Natural killer cell (primary cell): ENCODE data around the gene MCCC2. TPM values are rescaled to one million over a fixed set of nuclear protein-coding genes. Genes with fewer than 3 reads are reported as not detected.

Experiments
- ATAC-seq, 3 donors: fragments of 150-1000 bp in 2 of 3; fragments of 200-7000 bp in 1 of 3; cut with Tn5 transposase; 1 replicate in 1 of 3; 2 replicates in 2 of 3; pipeline ENCODE4 v1.10.0; 2021; ENCODE audit warnings: mild to moderate bottlenecking in 2 of 3, moderate library complexity in 2 of 3
- DNase-seq, 2 donors: peaks; one replicate each; pipeline versions ENCODE4 v3.0.0 to v3.0.0-alpha.2; 2013 to 2021; ENCODE audit warnings: mixed read lengths in 1 of 2
- H3K27ac ChIP-seq: one replicate; pipeline ENCODE4 v1.5.1; 2013; ENCODE audit warnings: mild to moderate bottlenecking, low read length
- H3K27me3 ChIP-seq: one replicate; pipeline ENCODE4 v1.6.1; 2013; ENCODE audit warnings: low read length; ENCODE audit not compliant: control insufficient read depth, insufficient read depth
- H3K36me3 ChIP-seq: one replicate; pipeline ENCODE4 v1.6.1; 2013; ENCODE audit warnings: low read length; ENCODE audit not compliant: control insufficient read depth, insufficient read depth
- H3K4me1 ChIP-seq: one replicate; pipeline ENCODE4 v1.6.1; 2013; ENCODE audit warnings: low read length; ENCODE audit not compliant: control insufficient read depth, insufficient read depth
- H3K4me3 ChIP-seq: one replicate; pipeline ENCODE4 v1.5.1; 2013; ENCODE audit warnings: low read length
- H3K9me3 ChIP-seq: one replicate; pipeline ENCODE4 v1.6.1; 2013; ENCODE audit warnings: low read length; ENCODE audit not compliant: control insufficient read depth, insufficient read depth
- H3K27ac Mint-ChIP-seq, 2 donors: one replicate each; pipeline ENCODE4 v1.8.0; 2022; ENCODE audit warnings: mild to moderate bottlenecking in 2 of 2, mixed read lengths in 2 of 2, moderate library complexity in 1 of 2
- H3K27me3 Mint-ChIP-seq, 2 donors: one replicate each; pipeline ENCODE4 v1.8.0; 2022; ENCODE audit warnings: low read depth in 2 of 2, mixed read lengths in 2 of 2
- H3K36me3 Mint-ChIP-seq: one replicate; pipeline ENCODE4 v1.8.0; 2022; ENCODE audit warnings: mixed read lengths
- H3K4me1 Mint-ChIP-seq, 2 donors: one replicate each; pipeline ENCODE4 v1.8.0; 2022; ENCODE audit warnings: mixed read lengths in 2 of 2
- H3K4me3 Mint-ChIP-seq: one replicate; pipeline ENCODE4 v1.8.0; 2022; ENCODE audit warnings: mild to moderate bottlenecking, moderate library complexity, mixed read lengths
- H3K9me3 Mint-ChIP-seq, 2 donors: one replicate each; pipeline ENCODE4 v1.8.0; 2022; ENCODE audit warnings: mixed read lengths in 2 of 2
- WGBS: methylation state at CpG from one replicate; pipeline ENCODE4 v1.1.7; 2013; ENCODE audit warnings: missing lambda C conversion rate; ENCODE audit not compliant: insufficient coverage; 5-methylcytosine and 5-hydroxymethylcytosine counted together
- intact Hi-C: fragments of 100-400 bp; cut with micrococcal nuclease; formaldehyde crosslinking; loops from one replicate; pipeline ENCODE4 v1.14.2; 2022
- total RNA-seq, 4 donors: library from RNA; stranded (reverse); fragments of 120-200 nt in 1 of 4; gene quantifications; one replicate each; pipeline versions ENCODE4 v1.2.3 to v1.2.4, GENCODE V29; 2013 to 2022
- TF ChIP-seq, protein P1 (sequence below): fragments of 200-600 bp; IDR thresholded peaks from one replicate; pipeline ENCODE4 v1.8.0; 2022; ENCODE audit warnings: antibody characterized with exemption

Gene MCCC2
- total RNA-seq, 3 donors from 2014 or later (not counting 1 experiment from before 2014, with no cell fraction given): 23.3 to 35.2 (median 32.5) TPM

DNA sequence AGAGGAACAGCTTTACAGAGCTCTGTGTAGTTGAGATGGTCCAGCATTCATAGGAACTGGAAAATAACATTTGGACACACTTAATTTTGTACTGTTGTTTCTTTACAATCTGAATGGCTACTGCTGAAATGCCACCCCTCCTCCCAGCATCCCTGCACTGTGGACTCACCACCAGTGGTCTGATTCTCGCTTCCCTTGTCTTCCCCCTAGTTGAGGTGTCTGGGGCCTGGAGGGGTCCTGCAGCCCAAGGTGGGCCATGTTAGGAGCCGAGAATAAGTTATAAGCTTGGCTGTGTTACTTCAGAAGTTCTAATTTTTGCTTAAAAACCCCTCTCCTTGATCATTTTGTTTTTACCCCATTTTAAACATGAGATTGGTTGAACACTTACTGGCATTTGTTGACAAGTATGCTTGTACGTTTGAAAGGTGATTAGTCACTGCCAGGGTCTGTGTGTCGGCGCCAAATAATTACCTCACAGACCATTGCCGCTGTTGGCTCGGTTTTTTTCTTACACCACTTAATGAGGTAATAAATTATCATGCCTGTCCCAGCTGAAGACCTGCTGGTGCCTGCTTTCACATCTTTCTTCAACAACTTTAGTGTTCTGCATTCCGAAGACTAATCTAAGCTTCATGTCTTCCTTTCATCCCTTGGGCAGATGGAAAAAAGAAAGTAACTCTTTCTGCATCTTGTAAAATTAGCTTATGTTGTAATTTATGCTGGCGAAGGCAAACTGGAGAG, 65.8 kb downstream of the MCCC2 start:
- Histone ChIP-seq H3K9me3 (no peaks in the 10 kb centered on the region), H3K36me3 (peaks cover 63% of the 10 kb centered on the region), H3K4me3 (no peak overlapping the region), H3K27me3 (no peaks in the 10 kb centered on the region), H3K27ac (no peak overlapping the region), H3K4me1 (no peaks in the 10 kb centered on the region)
- 80% methylated on average over 9 of the region's 9 CpGs for WGBS
- intact Hi-C loops: no loop called here
- no peak overlapping the region for H3K4me3 Mint-ChIP-seq
- H3K36me3 Mint-ChIP-seq: peaks cover 28% of the 10 kb centered on the region
- H3K9me3 Mint-ChIP-seq: no peaks in the 10 kb centered on the region
- H3K4me1 Mint-ChIP-seq: peaks cover 0 to 5% of the 10 kb centered on the region in 2 donors
- no peak for ATAC-seq
- DNase-seq: no peak
- TF ChIP-seq, protein P1, sequence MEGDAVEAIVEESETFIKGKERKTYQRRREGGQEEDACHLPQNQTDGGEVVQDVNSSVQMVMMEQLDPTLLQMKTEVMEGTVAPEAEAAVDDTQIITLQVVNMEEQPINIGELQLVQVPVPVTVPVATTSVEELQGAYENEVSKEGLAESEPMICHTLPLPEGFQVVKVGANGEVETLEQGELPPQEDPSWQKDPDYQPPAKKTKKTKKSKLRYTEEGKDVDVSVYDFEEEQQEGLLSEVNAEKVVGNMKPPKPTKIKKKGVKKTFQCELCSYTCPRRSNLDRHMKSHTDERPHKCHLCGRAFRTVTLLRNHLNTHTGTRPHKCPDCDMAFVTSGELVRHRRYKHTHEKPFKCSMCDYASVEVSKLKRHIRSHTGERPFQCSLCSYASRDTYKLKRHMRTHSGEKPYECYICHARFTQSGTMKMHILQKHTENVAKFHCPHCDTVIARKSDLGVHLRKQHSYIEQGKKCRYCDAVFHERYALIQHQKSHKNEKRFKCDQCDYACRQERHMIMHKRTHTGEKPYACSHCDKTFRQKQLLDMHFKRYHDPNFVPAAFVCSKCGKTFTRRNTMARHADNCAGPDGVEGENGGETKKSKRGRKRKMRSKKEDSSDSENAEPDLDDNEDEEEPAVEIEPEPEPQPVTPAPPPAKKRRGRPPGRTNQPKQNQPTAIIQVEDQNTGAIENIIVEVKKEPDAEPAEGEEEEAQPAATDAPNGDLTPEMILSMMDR: no peak
- H3K27ac Mint-ChIP-seq: peak overlapping the region in 1 of 2 donors; percentile 54
- no peaks in the 10 kb centered on the region for H3K27me3 Mint-ChIP-seq

DNA sequence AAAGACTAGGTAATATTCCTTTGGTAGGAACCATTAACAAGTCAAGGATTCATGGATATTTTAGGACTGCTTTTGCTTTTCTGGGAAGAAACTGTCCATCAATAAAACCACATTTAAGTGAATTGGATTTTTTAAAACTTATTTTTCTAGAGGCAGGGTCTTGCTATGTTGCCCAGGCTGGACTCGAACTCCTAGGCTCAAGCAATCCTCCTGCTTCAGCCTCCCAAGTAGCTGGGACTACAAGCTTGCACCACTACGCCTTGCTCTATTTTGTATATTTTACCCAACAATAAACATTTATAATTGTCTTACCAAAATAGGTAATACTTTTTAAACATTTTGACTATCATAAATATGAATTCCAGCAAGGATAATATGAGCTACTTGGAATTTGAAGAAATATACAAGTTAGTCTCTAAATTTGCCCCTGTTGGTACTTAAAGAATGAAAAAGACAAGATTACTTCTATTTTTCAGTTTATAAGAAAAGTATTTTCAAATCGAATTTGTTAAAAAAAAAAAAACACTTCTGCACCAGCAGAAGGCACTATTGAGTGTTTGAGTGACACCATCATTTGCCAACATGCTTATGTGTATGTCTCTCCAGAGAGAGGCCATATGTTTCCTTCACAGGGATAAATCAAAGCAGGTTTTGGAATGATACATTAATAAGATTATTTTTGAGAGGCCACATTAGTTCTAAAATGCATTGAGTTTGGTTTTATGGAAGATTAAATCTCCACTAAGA, 71.9 kb downstream of the MCCC2 start:
- DNase-seq (no peak), ATAC-seq (no peak)
- no peaks in the 10 kb centered on the region for H3K27me3 Mint-ChIP-seq
- H3K36me3 Mint-ChIP-seq: peaks cover 11% of the 10 kb centered on the region
- peaks cover 27% of the 10 kb centered on the region for H3K36me3 ChIP-seq
- H3K27me3 ChIP-seq: no peaks in the 10 kb centered on the region
- intact Hi-C loops: no loop called here
- H3K9me3 Mint-ChIP-seq: no peaks in the 10 kb centered on the region
- no peak overlapping the region for H3K4me3 Mint-ChIP-seq
- no peaks in the 10 kb centered on the region for H3K9me3 ChIP-seq
- H3K27ac ChIP-seq: no peak overlapping the region
- no peaks in the 10 kb centered on the region for H3K4me1 Mint-ChIP-seq
- H3K4me1 ChIP-seq: no peaks in the 10 kb centered on the region
- WGBS: 100% methylated on average over 1 of the region's 3 CpGs
- TF ChIP-seq, protein P1: no peak
- H3K4me3 ChIP-seq: no peak overlapping the region
- H3K27ac Mint-ChIP-seq: no peak overlapping the region

DNA sequence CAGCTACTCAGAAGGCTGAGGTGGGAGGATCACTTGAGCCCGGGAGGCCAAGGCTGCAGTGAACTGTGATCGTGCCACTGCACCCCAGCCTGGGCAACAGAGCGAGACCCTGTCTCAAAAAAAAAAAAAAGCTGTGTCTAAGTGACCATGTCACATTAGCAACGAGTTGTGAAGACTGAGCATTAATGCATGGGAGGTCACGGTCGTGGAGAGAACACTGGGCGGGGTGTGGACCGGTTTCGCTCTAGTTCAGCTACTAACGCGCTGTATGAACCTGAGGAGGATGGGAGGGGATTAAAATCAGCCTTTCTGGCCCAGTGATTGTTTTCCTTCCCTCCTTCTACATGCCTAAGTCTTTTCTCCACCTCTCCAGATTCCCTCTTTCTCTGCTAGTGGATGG, 75.2 kb downstream of the MCCC2 start:
- Mint-ChIP-seq H3K4me1 (no peaks in the 10 kb centered on the region), H3K27ac (no peak overlapping the region), H3K9me3 (no peaks in the 10 kb centered on the region), H3K36me3 (peaks cover 10% of the 10 kb centered on the region), H3K27me3 (no peaks in the 10 kb centered on the region), H3K4me3 (no peak overlapping the region)
- intact Hi-C loops: no loop called here
- Histone ChIP-seq H3K4me3 (no peak overlapping the region), H3K27me3 (no peaks in the 10 kb centered on the region), H3K9me3 (no peaks in the 10 kb centered on the region), H3K4me1 (no peaks in the 10 kb centered on the region), H3K27ac (no peak overlapping the region), H3K36me3 (peaks cover 7% of the 10 kb centered on the region)
- TF ChIP-seq, protein P1: no peak
- DNase-seq (no peak), ATAC-seq (no peak)
- WGBS: 89% methylated on average over 9 of the region's 11 CpGs
